SU-DHL-6 (cell line): ENCODE data around the gene SEMA3G.

Experiments
- CTCF ChIP-seq: fragments of 200-600 bp; sonication (generic); IDR thresholded peaks from one replicate; pipeline ENCODE4 v1.5.1; 2017; ENCODE audit warnings: antibody characterized with exemption, mild to moderate bottlenecking, low read length, moderate library complexity; ENCODE audit not compliant: insufficient read depth, poor library complexity, severe bottlenecking
- EZH2phosphoT487 ChIP-seq: fragments of 200-600 bp; sonication (generic), shearing (Covaris generic); conservative IDR thresholded peaks from 2 replicates; pipeline ENCODE4 v1.6.1; 2018; ENCODE audit warnings: mild to moderate bottlenecking, antibody characterized with exemption, low read length, moderate library complexity, mixed read lengths

- TF ChIP-seq CTCF (no peak), EZH2phosphoT487 (no peak)
These were observed 15.9 kb downstream of the SEMA3G start for GRCh38 chr3:52429031-52429430.
